Keratinocyte (primary cell): ENCODE results near the gene TRDN.

Source experiments
- EZH2 ChIP-seq: IDR thresholded peaks from one replicate; pipeline ENCODE4 v1.6.1; 2012; ENCODE audit warnings: inconsistent platforms, mild to moderate bottlenecking, low read length, moderate library complexity
- TF ChIP-seq, protein P1 (sequence below), 3 experiments: IDR thresholded peaks in 1 of 3; conservative IDR thresholded peaks in 1 of 3; optimal IDR thresholded peaks in 1 of 3; 2 replicates in 2 of 3; 3 replicates in 1 of 3; pipeline versions ENCODE3 to v1.5.1; 2011; ENCODE audit warnings: low read length in 3 of 3, mild to moderate bottlenecking in 3 of 3, moderate library complexity in 2 of 3, control low read depth in 1 of 3, inconsistent platforms in 1 of 3; ENCODE audit not compliant: insufficient read depth in 2 of 3; ENCODE audit errors: extremely low read depth in 1 of 3

- no peak for TF ChIP-seq EZH2
- TF ChIP-seq, protein P1, sequence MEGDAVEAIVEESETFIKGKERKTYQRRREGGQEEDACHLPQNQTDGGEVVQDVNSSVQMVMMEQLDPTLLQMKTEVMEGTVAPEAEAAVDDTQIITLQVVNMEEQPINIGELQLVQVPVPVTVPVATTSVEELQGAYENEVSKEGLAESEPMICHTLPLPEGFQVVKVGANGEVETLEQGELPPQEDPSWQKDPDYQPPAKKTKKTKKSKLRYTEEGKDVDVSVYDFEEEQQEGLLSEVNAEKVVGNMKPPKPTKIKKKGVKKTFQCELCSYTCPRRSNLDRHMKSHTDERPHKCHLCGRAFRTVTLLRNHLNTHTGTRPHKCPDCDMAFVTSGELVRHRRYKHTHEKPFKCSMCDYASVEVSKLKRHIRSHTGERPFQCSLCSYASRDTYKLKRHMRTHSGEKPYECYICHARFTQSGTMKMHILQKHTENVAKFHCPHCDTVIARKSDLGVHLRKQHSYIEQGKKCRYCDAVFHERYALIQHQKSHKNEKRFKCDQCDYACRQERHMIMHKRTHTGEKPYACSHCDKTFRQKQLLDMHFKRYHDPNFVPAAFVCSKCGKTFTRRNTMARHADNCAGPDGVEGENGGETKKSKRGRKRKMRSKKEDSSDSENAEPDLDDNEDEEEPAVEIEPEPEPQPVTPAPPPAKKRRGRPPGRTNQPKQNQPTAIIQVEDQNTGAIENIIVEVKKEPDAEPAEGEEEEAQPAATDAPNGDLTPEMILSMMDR (optimal IDR thresholded peaks at IDR 0.05 in 1 of 3, IDR thresholded peaks at IDR 0.05 in 1 of 3, conservative IDR thresholded peaks at IDR 0.05 in 1 of 3; ENCODE audit: extremely low read depth in 1 of 3, insufficient read depth in 2 of 3, low read length in 3 of 3), result no peak
Observed at GRCh38 chr6:123640567-123641187, 3.9 kb upstream of the TRDN start.
